ENCODE data around the gene SPRED2. TPM values are rescaled to one million over a fixed set of nuclear protein-coding genes. Genes with fewer than 3 reads are reported as not detected.
A peak's percentile ranks its signal among the peaks of the same experiment; 100 is the strongest.

SPRED2 gene
- total RNA-seq, 1 donor from 2014 or later, result 56.9 TPM

- Histone ChIP-seq H3K36me3 (no peaks in the 10 kb centered on the region), H3K9me3 (no peaks in the 10 kb centered on the region), H3K27me3 (no peaks in the 10 kb centered on the region), H3K4me1 (peaks cover 23% of the 10 kb centered on the region), H3K27ac (no peak overlapping the region), H3K4me3 (no peak overlapping the region)
- no peak for ATAC-seq
- TF ChIP-seq CTCF (IDR thresholded peaks at IDR 0.05), result no peak
- DNase-seq, result no peak
- intact Hi-C loops (cut with DNase I), result no loop called here
These were observed 29.4 kb downstream of the SPRED2 start for GRCh38 chr2:65402780-65403528.

GRCh38 chr2:65402323-65402722, 30.1 kb downstream of the SPRED2 start:
- intact Hi-C loops (cut with DNase I), result no loop called here
- no peak for ATAC-seq
- no peak overlapping the region for H3K27ac ChIP-seq

GRCh38 chr2:65397122-65397521, 35.3 kb downstream of the SPRED2 start:
- H3K27ac ChIP-seq, result no peak overlapping the region
- intact Hi-C loops (cut with DNase I), result no loop called here
- ATAC-seq (no peak), DNase-seq (no peak)
- no peak for TF ChIP-seq CTCF (IDR thresholded peaks at IDR 0.05)
- no peaks in the 10 kb centered on the region for H3K36me3 ChIP-seq
- no peaks in the 10 kb centered on the region for H3K9me3 ChIP-seq
- peaks cover 21% of the 10 kb centered on the region for H3K4me1 ChIP-seq
- H3K4me3 ChIP-seq, result no peak overlapping the region
- H3K27me3 ChIP-seq, result no peaks in the 10 kb centered on the region

More at GRCh38 chr2:65402323-65402722, 30.1 kb downstream of the SPRED2 start:
- H3K27me3 ChIP-seq, result no peaks in the 10 kb centered on the region
- no peak for DNase-seq
- peaks cover 30% of the 10 kb centered on the region for H3K4me1 ChIP-seq
- H3K36me3 ChIP-seq, result no peaks in the 10 kb centered on the region
- H3K4me3 ChIP-seq, result no peak overlapping the region
- no peak for TF ChIP-seq CTCF (IDR thresholded peaks at IDR 0.05)
- no peaks in the 10 kb centered on the region for H3K9me3 ChIP-seq

GRCh38 chr2:65396348-65397026, 35.9 kb downstream of the SPRED2 start:
- TF ChIP-seq CTCF (IDR thresholded peaks at IDR 0.05), result no peak
- DNase-seq (no peak), ATAC-seq (peak; percentile 89)
- Histone ChIP-seq H3K36me3 (no peaks in the 10 kb centered on the region), H3K4me1 (peaks cover 21% of the 10 kb centered on the region), H3K4me3 (no peak overlapping the region), H3K27me3 (no peaks in the 10 kb centered on the region), H3K27ac (peak overlapping the region; percentile 8), H3K9me3 (no peaks in the 10 kb centered on the region)
- intact Hi-C loops (cut with DNase I), result no loop called here

GRCh38 chr2:65395621-65396347, 36.6 kb downstream of the SPRED2 start:
- H3K4me1 ChIP-seq, result peaks cover 21% of the 10 kb centered on the region
- H3K4me3 ChIP-seq, result no peak overlapping the region
- H3K36me3 ChIP-seq, result no peaks in the 10 kb centered on the region
- no peaks in the 10 kb centered on the region for H3K9me3 ChIP-seq
- intact Hi-C loops (cut with DNase I), result no loop called here
- TF ChIP-seq CTCF (IDR thresholded peaks at IDR 0.05), result no peak
- peak overlapping the region; percentile 8 for H3K27ac ChIP-seq
- no peak for ATAC-seq
- DNase-seq, result no peak
- no peaks in the 10 kb centered on the region for H3K27me3 ChIP-seq

Measured in upper lobe of right lung (tissue), 1 donor.